ENCODE measurements around the gene OR5H15. TPM values are rescaled to one million over a fixed set of nuclear protein-coding genes. Genes with fewer than 3 reads are reported as not detected.

Gene OR5H15
- total RNA-seq, 1 experiment from 2014 or later = not detected

DNA sequence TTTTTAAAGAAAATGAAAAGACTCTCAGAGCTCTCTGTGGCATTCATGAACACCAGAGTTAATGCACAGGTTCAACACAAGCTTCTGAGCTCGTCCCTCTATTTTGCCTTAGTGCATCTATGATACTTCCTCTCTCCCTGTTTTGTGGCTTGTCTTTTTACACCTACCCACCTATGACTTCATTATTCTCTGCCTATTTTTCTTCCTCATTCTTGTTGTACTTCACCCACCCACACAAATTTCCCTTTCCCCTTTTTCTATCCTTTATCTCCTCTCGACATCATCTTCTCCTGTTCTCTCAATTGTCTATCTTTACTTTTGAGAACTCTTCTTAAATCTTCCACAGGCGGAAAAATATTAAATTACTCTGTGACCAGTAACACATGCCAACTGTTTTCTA lies 48.6 kb downstream of the OR5H15 start:
- ChIA-PET POLR2A (no interaction called here), RAD21 (ENCODE audit: low non-redundant PET in 1 of 2, low total read pairs in 2 of 2, uncharacterized antibody in 2 of 2, unreplicated experiment in 2 of 2) (no interaction called here), CTCF (no interaction called here)
- intact Hi-C loops (cut with micrococcal nuclease) = no loop called here
- TF ChIP-seq EGR1 (IDR thresholded peaks at IDR 0.05; ENCODE audit: low read depth) (no peak), CBX3 (IDR thresholded peaks at IDR 0.05; ENCODE audit: low read depth) (no peak)
- H3K9me3 ChIP-seq (ENCODE audit: control insufficient read depth in 1 of 2, insufficient read depth in 1 of 2, low read depth in 1 of 2, low read length in 2 of 2) = no peaks in the 10 kb centered on the region
- no peak overlapping the region for H2AFZ ChIP-seq (ENCODE audit: low read depth, low read length, poor library complexity, severe bottlenecking)
- H3K79me2 ChIP-seq (ENCODE audit: insufficient read depth, low read length) = no peaks in the 10 kb centered on the region
- H3K27ac ChIP-seq (ENCODE audit: low read depth, low read length) = no peak overlapping the region
- ATAC-seq (no peak), DNase-seq (ENCODE audit: low read depth, low spot score) (no peak)
- H3K4me3 ChIP-seq (replicated peaks in 1 of 2; ENCODE audit: low read depth in 1 of 2, low read length in 2 of 2) = no peak overlapping the region
- no peaks in the 10 kb centered on the region for H3K36me3 ChIP-seq (ENCODE audit: control insufficient read depth in 1 of 2, insufficient read depth in 2 of 2, low read length in 2 of 2)
- peaks cover 3% of the 10 kb centered on the region; the same call in 1 of the 2 replicates for H3K27me3 ChIP-seq (ENCODE audit: insufficient read depth, low read length)
- H3K9ac ChIP-seq (ENCODE audit: low read length) = no peak overlapping the region
- no peaks in the 10 kb centered on the region for H3K4me1 ChIP-seq (ENCODE audit: control insufficient read depth in 1 of 2, insufficient read depth in 2 of 2, low read length in 2 of 2)
- no peaks in the 10 kb centered on the region for H4K20me1 ChIP-seq (ENCODE audit: insufficient read depth)
- no peaks in the 10 kb centered on the region for H3K9me2 ChIP-seq (ENCODE audit: insufficient read depth)
- no peak overlapping the region for H3K4me2 ChIP-seq (ENCODE audit: low read length)
- no TSS peak for BruUV-seq (replicated peaks)

Other genes with a start within 250 kb of the OR5H15 start
- 39.1 TPM for gene RIOX2, start 194.3 kb upstream of the OR5H15 start, total RNA-seq (2021; ENCODE audit: unreplicated experiment)
- not detected for gene GABRR3, start 131.4 kb upstream of the OR5H15 start, total RNA-seq (2021; ENCODE audit: unreplicated experiment)
- not detected for gene OR5AC2, start 79.5 kb upstream of the OR5H15 start, total RNA-seq (2021; ENCODE audit: unreplicated experiment)
- gene OR5H1, start 36.0 kb upstream of the OR5H15 start, total RNA-seq (2021; ENCODE audit: unreplicated experiment) = not detected
- gene OR5H14, start 19.2 kb upstream of the OR5H15 start, total RNA-seq (2021; ENCODE audit: unreplicated experiment) = not detected
- gene OR5H6, start 97.5 kb downstream of the OR5H15 start, total RNA-seq (2021; ENCODE audit: unreplicated experiment) = not detected
- not detected for gene OR5H2, start 115.8 kb downstream of the OR5H15 start, total RNA-seq (2021; ENCODE audit: unreplicated experiment)
- not detected for gene OR5K4, start 187.2 kb downstream of the OR5H15 start, total RNA-seq (2021; ENCODE audit: unreplicated experiment)
- gene OR5K3, start 224.0 kb downstream of the OR5H15 start, total RNA-seq (2021; ENCODE audit: unreplicated experiment) = not detected

Data from HCT116 (cell line).